GM23248 (cell line): ENCODE measurements around the gene ADGRL3.

Source experiments
- EZH2 ChIP-seq: fragments of 200-600 bp; sonication (generic); IDR thresholded peaks from 2 replicates; pipeline ENCODE4 v1.6.1; 2018; ENCODE audit warnings: antibody characterized with exemption, mild to moderate bottlenecking; ENCODE audit not compliant: insufficient read depth, poor library complexity, severe bottlenecking
- EZH2phosphoT487 ChIP-seq: fragments of 200-600 bp; sonication (generic); IDR thresholded peaks from 2 replicates; pipeline ENCODE4 v1.6.1; 2018; ENCODE audit warnings: antibody characterized with exemption, moderate library complexity, mild to moderate bottlenecking, low read depth; ENCODE audit not compliant: insufficient read depth

DNA sequence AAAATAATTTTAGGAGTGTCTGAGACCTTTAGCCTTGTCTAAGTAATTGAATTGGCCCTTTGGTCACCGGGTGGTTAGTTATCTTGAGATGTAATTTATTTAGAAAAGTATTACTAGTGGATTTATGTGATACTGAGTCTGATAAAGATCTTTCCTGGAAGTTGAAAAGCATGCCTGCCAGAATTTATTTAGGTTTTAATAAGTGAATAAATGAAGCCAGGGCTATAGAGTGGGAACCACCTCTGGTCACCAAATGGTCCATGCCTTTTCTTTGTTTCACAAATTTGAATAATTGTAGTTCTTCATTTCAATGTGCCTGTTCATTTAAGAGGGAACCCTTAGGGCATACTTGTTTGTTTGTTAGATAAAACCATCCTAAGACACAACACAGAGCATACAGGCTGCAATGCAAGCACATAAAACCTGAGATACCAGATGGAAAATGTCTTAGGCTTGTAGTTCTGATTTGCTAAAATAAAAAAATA lies 627.8 kb downstream of the ADGRL3 start:
- no peak for TF ChIP-seq EZH2phosphoT487
- TF ChIP-seq EZH2 = no peak
